Stimulated activated naive CD4-positive, alpha-beta T cell treated with Interleukin-2 at 50 U/mL for 16 hours (primary cell): ENCODE measurements around the gene SNX19.

Source experiments
- DNase-seq: peaks from one replicate; lab custom pipeline; 2025; lab: John Stamatoyannopoulos, UW

Gene SNX19

DNA sequence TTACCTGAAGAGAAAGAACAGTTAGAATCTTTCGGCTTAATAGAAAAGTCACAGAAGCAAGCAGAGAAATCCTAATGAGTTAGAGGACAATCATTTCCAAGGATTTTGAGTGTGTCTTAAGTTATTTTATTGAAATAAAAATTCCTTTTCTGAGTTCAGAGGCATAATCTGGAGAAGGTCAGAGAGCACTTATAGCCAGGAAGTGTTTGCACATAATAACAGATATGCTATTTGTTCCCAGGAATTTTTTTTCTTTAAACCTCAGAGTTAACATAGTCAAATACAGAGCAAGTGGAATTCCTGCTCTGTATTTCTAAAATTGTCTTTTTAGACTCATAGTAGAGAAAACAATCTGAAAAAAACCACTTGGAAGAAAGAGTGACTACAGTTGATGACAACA, 74.3 kb downstream of the SNX19 start:
- DNase-seq, result no peak

DNA sequence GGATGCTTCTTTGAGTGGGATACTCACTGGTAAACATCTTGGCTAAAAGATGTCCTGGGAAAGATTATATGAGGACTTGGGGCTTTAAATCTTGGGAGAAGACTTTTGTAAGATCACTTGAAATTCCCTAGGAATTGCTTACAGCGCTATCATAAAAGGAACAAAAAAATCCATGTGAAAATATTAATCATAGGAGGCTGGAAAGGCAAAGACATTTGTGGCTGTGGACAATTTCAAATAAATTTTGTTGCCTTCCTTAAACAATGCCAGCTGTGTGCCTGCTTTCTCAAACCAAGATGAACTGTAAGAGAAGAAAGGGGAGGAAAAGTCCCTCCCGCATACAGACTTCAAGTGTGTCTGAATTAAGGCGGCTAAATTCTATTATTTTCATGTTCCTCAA, 75.6 kb downstream of the SNX19 start:
- no peak for DNase-seq

- DNase-seq, result no peak
Measured at GRCh38 chr11:130839981-130840666, 76.2 kb downstream of the SNX19 start.

DNA sequence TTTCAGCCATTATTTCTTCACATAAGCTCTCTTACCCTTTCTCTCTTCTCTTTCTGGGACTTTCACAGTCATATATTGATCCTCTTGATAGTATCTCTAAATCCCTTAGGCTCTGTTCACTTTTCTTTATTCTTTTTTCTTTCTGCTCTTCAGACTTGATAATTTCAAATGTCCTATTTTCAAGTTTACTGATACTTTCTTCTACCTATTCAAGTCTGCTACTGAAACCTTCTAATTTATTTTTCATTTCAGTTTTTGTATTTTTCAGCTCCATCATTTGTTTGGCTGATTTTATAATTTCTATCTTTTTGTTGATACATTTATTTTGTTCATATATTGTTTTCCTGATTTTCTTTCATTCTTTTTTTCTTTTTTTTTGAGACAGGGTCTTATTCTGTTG, 79.1 kb downstream of the SNX19 start:
- no peak for DNase-seq

DNA sequence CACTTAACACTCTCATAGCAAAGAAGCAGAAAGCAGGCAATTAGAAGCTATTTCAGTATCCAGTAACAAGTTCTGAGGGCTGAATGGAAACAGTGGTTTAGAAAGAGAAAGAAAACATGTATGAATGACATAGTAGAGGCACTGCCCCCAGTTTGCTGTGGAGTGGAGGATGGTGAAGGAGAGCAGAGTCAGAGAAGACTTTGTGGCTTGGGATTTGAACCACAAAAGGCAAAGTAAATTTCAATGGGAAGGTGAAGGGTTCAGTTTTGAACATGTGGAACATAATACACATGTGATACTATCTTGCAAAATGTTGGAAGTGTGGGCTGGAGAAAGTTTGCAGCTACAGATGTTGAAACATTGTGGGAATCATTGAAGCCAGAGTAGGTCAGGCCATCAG, 81.4 kb downstream of the SNX19 start:
- no peak for DNase-seq

DNA sequence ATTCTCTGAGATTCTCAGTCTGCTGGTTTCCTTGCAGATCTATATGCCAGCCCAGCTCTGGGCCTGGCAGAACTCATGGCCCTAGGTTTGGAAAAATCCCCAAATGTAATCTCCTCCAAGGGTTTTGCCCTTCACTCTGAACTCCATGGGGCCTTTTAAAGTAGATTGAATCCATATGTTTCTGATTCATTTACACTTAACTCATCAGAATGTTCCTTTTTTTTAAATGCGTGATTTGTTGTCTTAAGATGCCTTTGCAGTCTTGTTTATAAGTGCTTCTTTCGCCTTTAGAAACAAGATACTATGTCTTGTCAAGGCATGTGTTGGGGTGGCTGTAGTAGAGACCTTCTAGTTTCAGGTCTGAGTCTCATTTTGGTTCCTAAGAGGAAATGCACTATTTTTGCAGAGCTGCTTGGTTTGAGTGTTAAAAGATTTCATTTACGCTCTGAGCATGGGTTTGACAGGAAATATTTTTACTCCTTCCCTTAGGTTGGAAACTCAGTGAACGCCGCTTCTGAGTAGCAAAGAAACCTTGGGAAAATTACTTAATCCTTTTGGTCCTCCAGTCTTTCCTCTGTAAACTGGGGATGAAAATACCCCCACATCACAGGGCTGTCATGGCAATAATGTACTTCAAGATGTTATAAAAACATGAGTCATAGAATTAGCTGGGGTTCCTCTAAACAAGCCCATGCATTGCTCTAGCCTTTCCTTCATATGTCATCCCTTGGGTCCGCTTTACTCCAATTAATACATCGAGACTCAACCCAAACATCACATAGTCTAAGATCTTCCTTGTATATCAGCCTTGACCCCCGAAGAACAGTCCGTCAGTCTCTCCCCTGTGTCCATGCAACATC, 83.5 kb downstream of the SNX19 start:
- no peak for DNase-seq

GRCh38 chr11:130831976-130832375, 84.3 kb downstream of the SNX19 start:
- no peak for DNase-seq

- DNase-seq, result no peak
Measured at GRCh38 chr11:130831506-130831905, 84.8 kb downstream of the SNX19 start.

GRCh38 chr11:130830566-130830965, 85.7 kb downstream of the SNX19 start:
- no peak for DNase-seq

- no peak for DNase-seq
Measured at GRCh38 chr11:130829920-130830511, 86.3 kb downstream of the SNX19 start.

DNA sequence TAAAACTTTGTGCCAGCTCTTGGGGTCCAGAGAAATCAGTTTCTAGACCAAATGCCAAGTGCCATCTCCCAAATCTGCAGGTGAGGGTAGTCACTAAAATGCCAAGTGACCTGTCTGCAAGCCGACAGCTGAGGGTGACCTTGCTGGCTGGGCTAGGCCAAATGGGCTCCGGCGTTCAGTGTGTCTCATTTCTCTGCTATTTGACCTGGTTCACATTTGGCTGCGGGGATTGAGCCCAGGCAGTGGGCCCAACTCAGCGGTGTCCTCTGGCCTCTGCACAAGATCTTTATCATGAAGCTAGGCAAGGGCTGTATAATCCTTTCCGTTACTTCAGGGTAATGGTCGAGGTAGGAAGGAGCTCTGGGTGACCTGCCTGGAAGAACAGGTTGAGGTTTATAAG, 87.5 kb downstream of the SNX19 start:
- DNase-seq, result no peak

- no peak for DNase-seq
Measured at GRCh38 chr11:130827451-130828377, 88.6 kb downstream of the SNX19 start.

- DNase-seq, result no peak
Measured at GRCh38 chr11:130826572-130826971, 89.7 kb downstream of the SNX19 start.

- no peak for DNase-seq
Measured at GRCh38 chr11:130825983-130826382, 90.3 kb downstream of the SNX19 start.

GRCh38 chr11:130825561-130825960, 90.7 kb downstream of the SNX19 start:
- no peak for DNase-seq
